Hepatocyte (in vitro differentiated cells): ENCODE measurements around the gene EXOC3. TPM values are rescaled to one million over a fixed set of nuclear protein-coding genes. Genes with fewer than 3 reads are reported as not detected.

Source experiments
- DNase-seq: peaks from one replicate; pipeline ENCODE4 v3.0.0-alpha.2; 2016; ENCODE audit warnings: low spot score
- H2AFZ ChIP-seq: fragments of 200-600 bp; sonication (generic); 2 replicates; pipeline ENCODE4 v1.6.0; 2016; ENCODE audit warnings: antibody characterized with exemption, mild to moderate bottlenecking
- H3K27ac ChIP-seq: fragments of 200-600 bp; sonication (generic); 2 replicates; pipeline ENCODE4 v1.5.1; 2016; ENCODE audit warnings: mild to moderate bottlenecking
- H3K27me3 ChIP-seq: fragments of 200-600 bp; sonication (generic); 2 replicates; pipeline ENCODE4 v1.6.1; 2016
- H3K36me3 ChIP-seq: fragments of 200-600 bp; sonication (generic); replicated peaks from 2 replicates; pipeline ENCODE4 v1.5.1; 2016; ENCODE audit warnings: low read depth; ENCODE audit not compliant: insufficient read depth
- H3K4me1 ChIP-seq: fragments of 200-600 bp; sonication (generic); 2 replicates; pipeline ENCODE4 v1.5.1; 2016; ENCODE audit warnings: mild to moderate bottlenecking, moderate library complexity; ENCODE audit not compliant: insufficient read depth
- H3K4me2 ChIP-seq: fragments of 200-600 bp; sonication (generic); 2 replicates; pipeline ENCODE4 v1.6.0; 2016
- H3K4me3 ChIP-seq: fragments of 200-600 bp; sonication (generic); 2 replicates; pipeline ENCODE4 v1.5.1; 2016; ENCODE audit warnings: mild to moderate bottlenecking
- H3K79me2 ChIP-seq: fragments of 200-600 bp; sonication (generic); 2 replicates; pipeline ENCODE4 v1.6.0; 2017; ENCODE audit warnings: mild to moderate bottlenecking
- H3K9me2 ChIP-seq: fragments of 200-600 bp; sonication (generic); replicated peaks from 2 replicates; pipeline ENCODE4 v1.6.0; 2017; ENCODE audit warnings: mild to moderate bottlenecking; ENCODE audit not compliant: insufficient read depth
- H3K9me3 ChIP-seq: fragments of 200-600 bp; sonication (generic); 2 replicates; pipeline ENCODE4 v1.5.1; 2016; ENCODE audit warnings: low read depth, mild to moderate bottlenecking
- H4K20me1 ChIP-seq: fragments of 200-600 bp; sonication (generic); 2 replicates; pipeline ENCODE4 v1.6.0; 2016; ENCODE audit warnings: mild to moderate bottlenecking; ENCODE audit not compliant: insufficient read depth, poor library complexity, severe bottlenecking
- CTCF ChIP-seq: fragments of 200-600 bp; sonication (generic); IDR thresholded peaks from 2 replicates; pipeline ENCODE4 v1.5.1; 2016; ENCODE audit warnings: antibody characterized with exemption, mild to moderate bottlenecking; ENCODE audit not compliant: poor library complexity
- EZH2 ChIP-seq: fragments of 200-600 bp; sonication (generic); IDR thresholded peaks from 2 replicates; pipeline ENCODE4 v1.6.1; 2016; ENCODE audit warnings: antibody characterized with exemption, mild to moderate bottlenecking, borderline replicate concordance
- EZH2phosphoT487 ChIP-seq: fragments of 200-600 bp; sonication (generic); IDR thresholded peaks from one replicate; pipeline ENCODE4 v1.6.1; 2018; ENCODE audit warnings: antibody characterized with exemption, mild to moderate bottlenecking, low read depth, moderate library complexity; ENCODE audit not compliant: unreplicated experiment, severe bottlenecking
- WGBS: methylation state at CpG from one replicate; pipeline ENCODE4 v1.1.6; 2016; ENCODE audit warnings: low lambda C conversion rate; ENCODE audit errors: missing lambda C conversion rate; 5-methylcytosine and 5-hydroxymethylcytosine counted together
- polyA plus RNA-seq: library from polyadenylated mRNA; unstranded; fragments of >200 nt; fragmentation: Nextera tagmentation; extraction: Ambion mirVana; gene quantifications from 2 replicates; pipeline ENCODE4 v1.2.1, GENCODE V29; 2016
- total RNA-seq: library from RNA; depleted of rRNA; stranded (reverse); fragments of >200 nt; gene quantifications from 2 replicates; pipeline ENCODE4 v1.2.3, GENCODE V29; 2014

EXOC3 gene
- total and polyA plus RNA-seq, 2 experiments from 2014 or later, result 36.1 to 38.3 TPM

GRCh38 chr5:494667-495255 lies 51.8 kb downstream of the EXOC3 start:
- Histone ChIP-seq H3K9me2 (no peaks in the 10 kb centered on the region), H3K4me1 (no peaks in the 10 kb centered on the region), H3K4me2 (no peak overlapping the region), H3K4me3 (no peak overlapping the region), H3K79me2 (no peaks in the 10 kb centered on the region), H3K27ac (no peak overlapping the region), H3K9me3 (no peaks in the 10 kb centered on the region), H3K27me3 (peaks cover 52% of the 10 kb centered on the region), H2AFZ (no peak overlapping the region), H4K20me1 (no peaks in the 10 kb centered on the region), H3K36me3 (no peaks in the 10 kb centered on the region)
- TF ChIP-seq EZH2 (no peak), EZH2phosphoT487 (no peak), CTCF (no peak)
- DNase-seq, result no peak
- WGBS, result 71% methylated on average over 38 of the region's 38 CpGs

- no peak for TF ChIP-seq EZH2
- TF ChIP-seq EZH2phosphoT487, result no peak
- no peak for TF ChIP-seq CTCF
- H3K36me3 ChIP-seq, result no peaks in the 10 kb centered on the region
- H3K79me2 ChIP-seq, result no peaks in the 10 kb centered on the region
- H3K4me2 ChIP-seq, result no peak overlapping the region
- H3K4me1 ChIP-seq, result no peaks in the 10 kb centered on the region
- no peaks in the 10 kb centered on the region for H3K9me2 ChIP-seq
- H4K20me1 ChIP-seq, result no peaks in the 10 kb centered on the region
- no peak overlapping the region for H3K27ac ChIP-seq
- no peaks in the 10 kb centered on the region for H3K9me3 ChIP-seq
- peaks cover 52% of the 10 kb centered on the region for H3K27me3 ChIP-seq
- no peak overlapping the region for H3K4me3 ChIP-seq
- WGBS, result 16% methylated on average over 18 of the region's 19 CpGs
- no peak for DNase-seq
- no peak overlapping the region for H2AFZ ChIP-seq
Measured at GRCh38 chr5:496028-496427, 53.1 kb downstream of the EXOC3 start.

- no peaks in the 10 kb centered on the region for H3K9me3 ChIP-seq
- no peak overlapping the region for H2AFZ ChIP-seq
- WGBS, result 73% methylated on average over 22 of the region's 22 CpGs
- no peak overlapping the region for H3K27ac ChIP-seq
- no peak overlapping the region for H3K4me2 ChIP-seq
- H3K9me2 ChIP-seq, result no peaks in the 10 kb centered on the region
- H3K36me3 ChIP-seq, result no peaks in the 10 kb centered on the region
- no peak for DNase-seq
- H3K27me3 ChIP-seq, result peaks cover 52% of the 10 kb centered on the region
- no peaks in the 10 kb centered on the region for H3K79me2 ChIP-seq
- no peaks in the 10 kb centered on the region for H3K4me1 ChIP-seq
- H3K4me3 ChIP-seq, result no peak overlapping the region
- TF ChIP-seq CTCF (no peak), EZH2phosphoT487 (no peak), EZH2 (no peak)
- H4K20me1 ChIP-seq, result no peaks in the 10 kb centered on the region
Measured at GRCh38 chr5:497090-497700, 54.2 kb downstream of the EXOC3 start.
